ENCODE measurements around the gene PPP4R3B. TPM values are rescaled to one million over a fixed set of nuclear protein-coding genes. Genes with fewer than 3 reads are reported as not detected.

The PPP4R3B gene
- polyA plus RNA-seq, 1 of the 3 experiments (the other 2 are of a cell fraction), result 9.3 TPM

DNA sequence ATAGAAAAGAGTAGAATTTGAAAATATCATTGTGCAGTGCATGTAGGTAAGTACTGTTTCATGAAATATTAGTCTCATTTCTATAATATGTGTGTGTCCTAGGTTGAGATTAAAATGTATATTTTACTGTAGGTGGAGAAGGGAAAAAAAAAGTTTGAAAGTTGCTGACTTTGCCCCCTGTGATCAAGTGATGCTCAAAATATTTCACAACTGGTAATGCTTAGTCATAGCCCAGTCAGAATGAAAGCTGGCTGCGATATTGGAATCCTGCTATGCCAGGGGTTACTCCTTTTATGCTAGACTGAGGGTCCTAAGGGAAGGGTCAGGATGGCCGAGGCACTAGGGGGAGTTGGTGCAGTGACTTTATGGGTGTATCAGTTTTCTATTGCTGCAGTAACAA, 117.4 kb downstream of the PPP4R3B start:
- H3K4me1 ChIP-seq (ENCODE audit: control insufficient read depth in 1 of 2, insufficient read depth in 2 of 2, low read depth in 1 of 2, low read length in 1 of 2), result peaks cover 0 to 4% of the 10 kb centered on the region in 2 experiments; a peak in 2 of 4 replicates
- WGBS (ENCODE audit: low lambda C conversion rate), result 33% methylated on average over 2 of the region's 2 CpGs
- DNase-seq, result no peak

GRCh38 chr2:55498582-55498981, 118.8 kb downstream of the PPP4R3B start:
- POLR2A ChIA-PET, result interaction anchor here (1.4 kb wide), 1 partner anchor 20 kb away, joined by 4 read pairs; the partner anchor contains the start of gene CFAP36

More for the DNA sequence above, 117.4 kb downstream of the PPP4R3B start:
- H3K4me2 ChIP-seq, result peak overlapping the region; percentile 42; the same call in 1 of the 2 replicates
- peak overlapping the region; percentile 63; the same call in 1 of the 2 replicates for H2AFZ ChIP-seq (ENCODE audit: low read depth)
- ChIA-PET CTCF (interaction anchor here (1.0 to 1.9 kb wide), 3 partner anchors 11 to 14 kb away, joined by 3 to 4 read pairs (median 3); no protein-coding TSS in a partner anchor), POLR2A (no interaction called here)
- H3K4me3 ChIP-seq (ENCODE audit: low read depth in 2 of 2, low read length in 1 of 2), result no peak overlapping the region
- no peaks in the 10 kb centered on the region for H3K79me2 ChIP-seq (ENCODE audit: insufficient read depth)
- no peaks in the 10 kb centered on the region for H3F3A ChIP-seq (replicated peaks; ENCODE audit: insufficient read depth)
- peak; percentile 62 for TF ChIP-seq FOSL2 (IDR thresholded peaks at IDR 0.05; ENCODE audit: borderline replicate concordance, low read depth)
- TF ChIP-seq CTCF (IDR thresholded peaks at IDR 0.05), result no peak
- no peak for TF ChIP-seq GABPA (IDR thresholded peaks at IDR 0.05; ENCODE audit: low read depth)
- no peak for TF ChIP-seq RCOR1 (IDR thresholded peaks at IDR 0.05; ENCODE audit: low read length)
- no peak for TF ChIP-seq TCF12 (IDR thresholded peaks at IDR 0.05)
- no peaks in the 10 kb centered on the region for H4K20me1 ChIP-seq (ENCODE audit: insufficient read depth)
- no peak overlapping the region for H3K27ac ChIP-seq (ENCODE audit: low read depth in 2 of 2, low read length in 1 of 2)
- no peaks in the 10 kb centered on the region for H3K9me2 ChIP-seq
- no peak overlapping the region for H3K9ac ChIP-seq
- H3K27me3 ChIP-seq (ENCODE audit: insufficient read depth), result no peaks in the 10 kb centered on the region
- no peaks in the 10 kb centered on the region for H3K9me3 ChIP-seq
- H3K36me3 ChIP-seq (replicated peaks in 1 of 2; ENCODE audit: control insufficient read depth in 1 of 2, insufficient read depth in 2 of 2, low read length in 1 of 2), result no peaks in the 10 kb centered on the region

More at GRCh38 chr2:55498582-55498981, 118.8 kb downstream of the PPP4R3B start:
- H3F3A ChIP-seq (replicated peaks; ENCODE audit: insufficient read depth), result no peaks in the 10 kb centered on the region
- H4K20me1 ChIP-seq (ENCODE audit: insufficient read depth), result no peaks in the 10 kb centered on the region
- H3K79me2 ChIP-seq (ENCODE audit: insufficient read depth), result no peaks in the 10 kb centered on the region
- H3K9me3 ChIP-seq, result no peaks in the 10 kb centered on the region
- H3K9me2 ChIP-seq, result no peaks in the 10 kb centered on the region
- DNase-seq, result peak; percentile 16
- CTCF ChIA-PET, result interaction anchor here (1.9 kb wide), 1 partner anchor 12 kb away, joined by 4 read pairs; no protein-coding TSS in a partner anchor
- no peak overlapping the region for H3K27ac ChIP-seq (ENCODE audit: low read depth in 2 of 2, low read length in 1 of 2)
- no peak overlapping the region for H2AFZ ChIP-seq (ENCODE audit: low read depth)
- H3K27me3 ChIP-seq (ENCODE audit: insufficient read depth), result no peaks in the 10 kb centered on the region
- peaks cover 0 to 4% of the 10 kb centered on the region in 2 experiments; a peak in 2 of 4 replicates for H3K4me1 ChIP-seq (ENCODE audit: control insufficient read depth in 1 of 2, insufficient read depth in 2 of 2, low read depth in 1 of 2, low read length in 1 of 2)
- H3K36me3 ChIP-seq (replicated peaks in 1 of 2; ENCODE audit: control insufficient read depth in 1 of 2, insufficient read depth in 2 of 2, low read length in 1 of 2), result no peaks in the 10 kb centered on the region
- H3K4me2 ChIP-seq, result no peak overlapping the region
- 67% methylated on average over 6 of the region's 6 CpGs for WGBS (ENCODE audit: low lambda C conversion rate)
- H3K4me3 ChIP-seq (ENCODE audit: low read depth in 2 of 2, low read length in 1 of 2), result no peak overlapping the region
- no peak overlapping the region for H3K9ac ChIP-seq
- TF ChIP-seq USF1 (IDR thresholded peaks at IDR 0.05; ENCODE audit: borderline replicate concordance, low read depth) (no peak), ELF1 (IDR thresholded peaks at IDR 0.05) (no peak), ZBTB33 (IDR thresholded peaks at IDR 0.05; ENCODE audit: borderline replicate concordance, low read depth) (no peak), IRF3 (IDR thresholded peaks at IDR 0.05; ENCODE audit: low read depth, low read length) (no peak), NFIC (IDR thresholded peaks at IDR 0.05; ENCODE audit: borderline replicate concordance) (no peak), CHD2 (IDR thresholded peaks at IDR 0.05; ENCODE audit: low read length, partially characterized antibody) (no peak), SMC3 (IDR thresholded peaks at IDR 0.05; ENCODE audit: low read depth, low read length) (no peak), POLR2AphosphoS5 (IDR thresholded peaks at IDR 0.05; ENCODE audit: low read depth, low read length) (no peak), MEF2A (IDR thresholded peaks at IDR 0.05; ENCODE audit: borderline replicate concordance, low read depth) (no peak), NRF1 (IDR thresholded peaks at IDR 0.05; ENCODE audit: low read depth, low read length) (no peak)
